ENCODE measurements around the gene RBM4.
"Not testable (repeated sequence)": the region's sequence is repeated elsewhere in the genome, so short reads cannot be mapped to it uniquely, and the experiment has no call there.

The RBM4 gene

GRCh38 chr11:66604155-66604554, 34.3 kb upstream of the RBM4 start:
- DNase-seq: no peak
- peaks cover 47 to 57% of the 10 kb centered on the region in 2 donors for H3K36me3 Mint-ChIP-seq
- no peak overlapping the region for H3K4me3 Mint-ChIP-seq
- no peak overlapping the region for H3K27ac Mint-ChIP-seq
- H3K27me3 Mint-ChIP-seq: no peaks in the 10 kb centered on the region
- peaks cover 17 to 46% of the 10 kb centered on the region in 2 donors for H3K4me1 Mint-ChIP-seq
- no peaks in the 10 kb centered on the region for H3K9me3 Mint-ChIP-seq
- no peak for ATAC-seq (replicated peaks)

DNA sequence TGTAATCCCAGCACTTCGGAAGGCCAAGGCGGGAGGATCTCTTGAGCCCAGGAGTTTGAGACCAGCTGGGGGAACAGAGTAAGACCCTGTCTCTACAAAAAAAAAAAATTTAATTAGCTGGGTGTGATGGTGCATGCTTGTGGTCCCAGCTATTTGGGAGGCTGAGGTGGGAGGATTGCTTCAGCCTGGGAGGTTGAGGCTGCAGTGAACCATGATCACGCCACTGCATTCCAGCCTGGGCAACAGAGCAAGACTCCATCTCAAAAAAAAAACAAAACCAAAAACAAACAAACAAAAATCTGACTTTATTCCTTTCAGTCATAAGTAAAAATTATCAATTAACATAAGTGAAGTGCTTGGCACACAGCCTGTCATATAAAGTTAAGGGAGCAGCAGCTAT, 31.9 kb upstream of the RBM4 start:
- peaks cover 38 to 51% of the 10 kb centered on the region in 2 donors for H3K36me3 Mint-ChIP-seq

DNA sequence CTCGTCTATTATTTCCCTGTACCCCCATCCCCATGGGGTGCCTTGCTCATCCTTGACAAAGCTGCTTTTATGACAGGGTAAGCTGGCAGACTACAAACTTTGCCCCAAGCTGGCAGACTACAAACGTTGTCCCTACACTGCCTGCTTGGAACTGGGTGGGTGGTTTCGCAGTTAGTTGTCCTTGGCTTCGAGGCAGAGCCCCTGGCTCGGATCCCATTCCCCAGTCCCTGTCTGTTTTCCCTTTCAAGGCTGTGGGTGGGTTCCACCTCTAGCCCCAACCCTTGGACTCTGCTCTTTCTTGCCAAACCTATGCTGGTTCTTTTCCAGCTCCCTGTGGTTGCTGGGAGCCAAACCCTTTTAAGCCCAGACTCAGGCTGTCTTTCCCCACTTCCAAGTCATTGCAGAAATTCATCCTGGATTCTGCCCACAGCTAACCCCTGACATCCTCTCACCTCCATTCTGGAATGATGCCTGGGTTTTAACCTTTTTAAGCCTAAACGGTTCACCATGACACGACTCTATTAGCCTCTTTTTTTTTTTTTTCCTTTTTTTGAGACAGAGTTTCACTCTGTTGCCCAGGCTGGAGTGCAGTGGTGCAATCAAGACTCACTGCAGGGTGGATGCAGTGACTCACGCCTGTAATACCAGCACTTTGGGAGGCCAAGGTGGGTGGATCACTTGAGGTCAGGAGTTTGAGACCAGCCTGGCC, 31.2 kb upstream of the RBM4 start:
- H3K9me3 Mint-ChIP-seq: no peaks in the 10 kb centered on the region
- no peaks in the 10 kb centered on the region for H3K27me3 Mint-ChIP-seq
- ATAC-seq (replicated peaks): no peak
- no peak overlapping the region for H3K4me3 Mint-ChIP-seq
- H3K36me3 Mint-ChIP-seq: peaks cover 34 to 48% of the 10 kb centered on the region in 2 donors
- H3K27ac Mint-ChIP-seq: peak overlapping the region; percentile 97
- DNase-seq: no peak
- peaks cover 23 to 58% of the 10 kb centered on the region in 2 donors for H3K4me1 Mint-ChIP-seq

More for the DNA sequence above, 31.9 kb upstream of the RBM4 start:
- not testable (repeated sequence) for DNase-seq; H3K27me3 Mint-ChIP-seq; ATAC-seq (replicated peaks); H3K4me3 Mint-ChIP-seq; H3K9me3 Mint-ChIP-seq
- peaks cover 21 to 53% of the 10 kb centered on the region in 2 donors for H3K4me1 Mint-ChIP-seq
- H3K27ac Mint-ChIP-seq: peak overlapping the region; percentile 42

GRCh38 chr11:66609721-66610617, 28.5 kb upstream of the RBM4 start:
- Mint-ChIP-seq H3K36me3 (peaks cover 23 to 31% of the 10 kb centered on the region in 2 donors), H3K4me1 (peaks cover 25 to 67% of the 10 kb centered on the region in 2 donors), H3K27me3 (no peaks in the 10 kb centered on the region), H3K27ac (peak overlapping the region; percentile 87), H3K4me3 (no peak overlapping the region), H3K9me3 (no peaks in the 10 kb centered on the region)
- no peak for DNase-seq
- no peak for ATAC-seq (replicated peaks)

GRCh38 chr11:66612458-66612857, 26.0 kb upstream of the RBM4 start:
- H3K9me3 Mint-ChIP-seq: no peaks in the 10 kb centered on the region
- peaks cover 23 to 63% of the 10 kb centered on the region in 2 donors for H3K4me1 Mint-ChIP-seq
- DNase-seq (no peak), ATAC-seq (replicated peaks) (no peak)
- peaks cover 24 to 34% of the 10 kb centered on the region in 2 donors for H3K36me3 Mint-ChIP-seq
- no peaks in the 10 kb centered on the region for H3K27me3 Mint-ChIP-seq
- peak overlapping the region; percentile 88 for H3K27ac Mint-ChIP-seq
- no peak overlapping the region for H3K4me3 Mint-ChIP-seq

- no peak for ATAC-seq (replicated peaks)
- Mint-ChIP-seq H3K9me3 (no peaks in the 10 kb centered on the region), H3K27me3 (no peaks in the 10 kb centered on the region), H3K4me3 (no peak overlapping the region), H3K27ac (no peak overlapping the region), H3K36me3 (peaks cover 32 to 40% of the 10 kb centered on the region in 2 donors), H3K4me1 (peaks cover 30 to 70% of the 10 kb centered on the region in 2 donors)
- DNase-seq: no peak
Observed at GRCh38 chr11:66614073-66614472, 24.4 kb upstream of the RBM4 start.

DNA sequence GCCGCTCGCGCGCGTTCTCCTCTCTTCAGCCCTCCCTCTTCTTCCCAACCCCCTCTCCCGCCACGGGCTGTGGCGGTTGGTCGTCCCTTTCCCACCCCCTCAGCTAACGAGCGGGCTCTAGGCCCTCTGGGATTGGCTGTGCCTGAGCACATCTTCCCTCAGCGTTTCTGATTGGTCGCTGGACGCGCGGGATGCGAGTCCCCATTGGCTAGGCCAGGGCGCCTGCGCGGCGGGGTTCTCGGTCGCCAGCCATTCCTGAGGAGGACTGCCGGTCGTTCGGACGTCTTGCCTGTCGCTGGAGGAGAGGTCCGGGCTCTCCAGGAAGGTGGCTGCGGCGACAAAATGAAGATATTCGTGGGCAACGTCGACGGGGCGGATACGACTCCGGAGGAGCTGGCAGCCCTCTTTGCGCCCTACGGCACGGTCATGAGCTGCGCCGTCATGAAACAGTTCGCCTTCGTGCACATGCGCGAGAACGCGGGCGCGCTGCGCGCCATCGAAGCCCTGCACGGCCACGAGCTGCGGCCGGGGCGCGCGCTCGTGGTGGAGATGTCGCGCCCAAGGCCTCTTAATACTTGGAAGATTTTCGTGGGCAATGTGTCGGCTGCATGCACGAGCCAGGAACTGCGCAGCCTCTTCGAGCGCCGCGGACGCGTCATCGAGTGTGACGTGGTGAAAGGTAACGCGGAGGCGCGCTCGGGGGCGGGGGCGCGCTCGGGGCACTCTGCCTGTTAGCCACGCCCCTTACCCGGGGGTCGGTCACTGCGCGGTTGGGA, 21.9 kb upstream of the RBM4 start, which contains the start of gene RBM14:
TSS of gene RBM14 (plus strand) at position 252 of the 776 bp plus-strand sequence. CDS start at position 343, 91 bp downstream.
- H3K36me3 Mint-ChIP-seq: peaks cover 34 to 44% of the 10 kb centered on the region in 2 donors
- DNase-seq (peak; percentile 98), ATAC-seq (replicated peaks) (peak; percentile 92)

DNA sequence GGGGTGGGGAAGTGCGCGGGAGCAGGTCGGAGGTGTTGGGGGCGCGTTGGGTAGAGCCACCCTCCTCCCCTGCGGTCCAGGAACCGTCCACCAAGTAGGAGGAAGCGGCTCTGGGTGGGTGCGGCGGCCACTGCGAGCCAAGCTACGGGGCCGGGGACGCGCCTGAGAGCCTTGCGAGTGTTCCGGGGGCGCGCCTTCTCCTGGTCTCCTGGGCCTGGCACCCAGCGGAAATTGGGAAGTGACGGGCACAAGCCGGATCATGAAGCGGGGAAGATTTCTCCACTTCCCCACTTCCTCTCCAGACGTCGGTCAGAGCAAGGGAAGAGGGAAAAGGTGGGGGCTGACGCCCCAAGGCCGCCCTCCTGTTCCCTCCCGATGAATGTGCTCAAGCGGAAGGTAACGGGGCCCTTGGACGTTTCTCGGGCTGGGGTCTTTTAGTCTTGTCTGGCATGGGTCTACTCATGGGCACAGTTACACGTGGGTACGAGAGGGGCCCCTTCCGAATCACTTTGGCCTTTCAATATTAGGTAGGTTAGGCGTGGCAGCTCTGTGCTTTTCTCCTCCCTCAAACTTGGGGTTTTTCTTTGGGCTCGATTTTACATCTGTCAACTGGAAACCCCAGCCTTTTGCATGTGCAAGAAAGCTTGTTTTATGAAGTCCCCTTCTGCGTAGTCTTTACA, 21.2 kb upstream of the RBM4 start:
- no peak for ATAC-seq (replicated peaks)
- H3K4me1 Mint-ChIP-seq: peaks cover 24 to 56% of the 10 kb centered on the region in 2 donors
- no peaks in the 10 kb centered on the region for H3K27me3 Mint-ChIP-seq
- peak overlapping the region; percentile 99 for H3K27ac Mint-ChIP-seq
- H3K36me3 Mint-ChIP-seq: peaks cover 34 to 51% of the 10 kb centered on the region in 2 donors
- peak overlapping the region; percentile 89 to 96 for H3K4me3 Mint-ChIP-seq
- H3K9me3 Mint-ChIP-seq: no peaks in the 10 kb centered on the region
- no peak for DNase-seq

More for the DNA sequence above, 21.9 kb upstream of the RBM4 start, which contains the start of gene RBM14:
- Mint-ChIP-seq H3K4me3 (peak within 1 kb of the TSS; percentile 89 to 96), H3K27me3 (no peaks in the 10 kb centered on the region), H3K4me1 (peaks cover 25 to 56% of the 10 kb centered on the region in 2 donors), H3K9me3 (no peaks in the 10 kb centered on the region), H3K27ac (peak within 1 kb of the TSS; percentile 99)

DNA sequence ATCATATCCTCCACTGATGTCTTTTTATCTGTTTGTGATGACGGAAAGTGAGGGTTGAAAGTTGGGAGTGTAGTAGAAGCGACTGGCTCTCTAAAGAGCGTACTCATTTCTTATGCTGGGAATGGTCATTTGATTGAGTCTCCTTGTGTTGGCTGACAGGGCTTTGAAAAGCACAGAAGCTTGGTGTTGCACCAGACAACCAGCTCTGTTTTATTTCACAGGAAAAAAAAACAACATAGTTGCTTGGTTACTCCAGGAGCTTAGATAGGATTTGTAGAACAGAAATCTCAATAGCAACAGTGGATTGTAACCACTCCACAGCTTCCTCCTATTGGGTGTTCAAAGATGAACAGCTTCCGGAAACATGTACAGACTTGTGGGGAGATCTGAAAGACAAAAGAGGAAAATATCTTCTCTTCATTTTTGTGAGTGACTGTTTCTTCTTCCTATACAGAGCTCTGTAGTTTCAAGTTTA, 19.4 kb upstream of the RBM4 start:
- DNase-seq (no peak), ATAC-seq (replicated peaks) (no peak)
- Mint-ChIP-seq H3K4me3 (peak overlapping the region; percentile 89 to 96), H3K27ac (peak overlapping the region; percentile 99), H3K36me3 (peaks cover 47 to 67% of the 10 kb centered on the region in 2 donors), H3K9me3 (no peaks in the 10 kb centered on the region), H3K27me3 (no peaks in the 10 kb centered on the region), H3K4me1 (peaks cover 34 to 66% of the 10 kb centered on the region in 2 donors)

GRCh38 chr11:66624450-66624849, 14.1 kb upstream of the RBM4 start:
- ATAC-seq (replicated peaks): no peak
- Mint-ChIP-seq H3K27ac (no peak overlapping the region), H3K27me3 (no peaks in the 10 kb centered on the region), H3K36me3 (peaks cover 39 to 76% of the 10 kb centered on the region in 2 donors), H3K4me3 (no peak overlapping the region), H3K4me1 (peaks cover 37 to 76% of the 10 kb centered on the region in 2 donors), H3K9me3 (no peaks in the 10 kb centered on the region)
- DNase-seq: no peak

GRCh38 chr11:66625041-66625751, 13.3 kb upstream of the RBM4 start:
- Mint-ChIP-seq H3K4me3 (no peak overlapping the region), H3K27me3 (no peaks in the 10 kb centered on the region), H3K36me3 (peaks cover 43 to 78% of the 10 kb centered on the region in 2 donors), H3K9me3 (no peaks in the 10 kb centered on the region), H3K27ac (no peak overlapping the region), H3K4me1 (peaks cover 37 to 76% of the 10 kb centered on the region in 2 donors)
- DNase-seq (no peak), ATAC-seq (replicated peaks) (no peak)

DNA sequence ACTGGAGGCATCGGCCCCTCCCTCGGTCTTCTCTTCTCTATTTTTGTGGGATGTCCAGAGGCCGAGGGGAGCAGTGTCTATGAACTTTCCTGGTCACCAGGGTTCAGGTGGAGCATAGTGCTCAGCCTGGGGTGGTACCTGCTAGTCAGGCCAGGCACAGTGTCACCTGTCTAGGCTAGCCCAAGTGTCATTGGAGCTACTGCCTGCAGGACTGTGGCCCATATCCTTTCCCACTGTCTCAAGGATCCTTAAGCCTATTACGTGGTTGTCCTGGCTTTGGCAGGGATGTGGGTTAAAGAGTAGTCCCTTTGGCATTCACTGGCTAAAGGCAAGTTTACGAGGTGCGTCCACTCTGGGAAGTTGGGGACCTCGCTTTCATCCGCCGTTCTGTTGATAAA, 12.8 kb upstream of the RBM4 start:
- Mint-ChIP-seq H3K9me3 (no peaks in the 10 kb centered on the region), H3K4me1 (peaks cover 37 to 78% of the 10 kb centered on the region in 2 donors), H3K4me3 (no peak overlapping the region), H3K27me3 (no peaks in the 10 kb centered on the region), H3K27ac (no peak overlapping the region), H3K36me3 (peaks cover 46 to 78% of the 10 kb centered on the region in 2 donors)
- ATAC-seq (replicated peaks): no peak
- no peak for DNase-seq

DNA sequence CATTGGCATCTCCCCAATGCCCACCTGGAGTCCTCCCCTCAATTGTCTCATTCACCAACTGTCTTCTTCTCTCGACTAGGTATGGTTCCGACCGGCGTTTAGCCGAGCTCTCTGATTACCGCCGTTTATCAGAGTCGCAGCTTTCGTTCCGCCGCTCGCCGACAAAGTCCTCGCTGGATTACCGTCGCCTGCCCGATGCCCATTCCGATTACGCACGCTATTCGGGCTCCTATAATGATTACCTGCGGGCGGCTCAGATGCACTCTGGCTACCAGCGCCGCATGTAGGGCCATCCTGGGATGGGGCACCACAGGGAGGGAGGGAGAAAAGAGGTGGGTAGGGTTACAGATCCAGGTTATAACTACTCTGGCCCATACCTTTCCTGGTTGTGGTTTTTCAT, 12.1 kb upstream of the RBM4 start:
- no peak overlapping the region for H3K4me3 Mint-ChIP-seq
- DNase-seq (no peak), ATAC-seq (replicated peaks) (no peak)
- H3K27ac Mint-ChIP-seq: peak overlapping the region; percentile 59
- no peaks in the 10 kb centered on the region for H3K9me3 Mint-ChIP-seq
- peaks cover 37 to 80% of the 10 kb centered on the region in 2 donors for H3K4me1 Mint-ChIP-seq
- H3K27me3 Mint-ChIP-seq: no peaks in the 10 kb centered on the region
- H3K36me3 Mint-ChIP-seq: peaks cover 48 to 80% of the 10 kb centered on the region in 2 donors
